AG20443 (cell line): ENCODE data around the gene MEGF11.

Source experiments
- DNase-seq: peaks from one replicate; pipeline ENCODE4 v3.0.0; 2012; ENCODE audit warnings: low spot score, mixed read lengths

MEGF11 gene

DNA sequence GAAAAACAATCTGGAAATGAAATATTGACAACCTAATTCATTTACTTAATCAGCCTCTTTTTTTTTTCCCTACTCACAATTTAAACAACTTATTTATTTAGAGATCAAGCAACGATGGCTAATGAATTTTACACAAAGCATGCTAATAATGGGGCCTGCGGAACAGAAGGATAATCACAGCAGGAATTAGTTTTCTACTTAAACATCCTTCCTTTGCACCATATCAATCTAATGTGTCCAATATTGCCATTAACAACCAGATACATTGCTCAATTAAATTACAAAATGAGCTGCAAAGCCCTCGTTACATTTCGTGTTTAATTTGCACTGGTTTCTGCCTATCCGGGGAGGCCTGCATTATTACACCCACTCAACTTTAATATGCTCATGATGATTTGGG, 285.0 kb downstream of the MEGF11 start:
- DNase-seq, result no peak

GRCh38 chr15:65964792-65965433, 288.6 kb downstream of the MEGF11 start:
- no peak for DNase-seq

DNA sequence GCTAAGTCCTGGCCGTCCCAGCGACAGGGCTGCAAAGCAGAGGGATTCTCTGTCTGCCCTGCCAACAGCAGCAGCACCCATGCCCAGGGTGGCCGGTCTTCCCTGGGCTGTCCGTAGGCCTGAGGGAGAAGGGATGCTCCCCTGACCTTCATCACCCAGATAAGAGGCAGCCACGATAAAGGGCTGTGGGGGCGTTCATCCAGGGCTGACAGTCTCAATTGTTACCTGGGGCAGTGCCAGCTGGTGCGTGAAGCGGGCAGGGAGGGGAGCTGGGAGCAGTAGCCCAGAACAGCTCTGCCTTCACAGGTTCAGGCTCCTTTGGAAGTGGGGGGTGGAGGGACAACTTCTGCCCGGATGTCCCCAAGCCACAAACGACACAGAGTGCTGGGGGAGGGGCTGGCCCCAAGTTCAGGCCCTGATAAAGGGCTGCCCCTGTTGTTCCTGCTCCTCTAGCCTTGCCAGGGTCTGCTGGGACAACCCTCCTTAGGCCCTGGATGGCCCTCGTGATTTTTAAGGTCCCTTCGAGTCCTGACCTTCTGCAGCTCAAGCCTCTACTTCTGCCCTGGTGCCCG, 289.6 kb downstream of the MEGF11 start:
- no peak for DNase-seq

GRCh38 chr15:65963358-65963757, 290.2 kb downstream of the MEGF11 start:
- no peak for DNase-seq

GRCh38 chr15:65962187-65962586, 291.4 kb downstream of the MEGF11 start:
- DNase-seq, result no peak

DNA sequence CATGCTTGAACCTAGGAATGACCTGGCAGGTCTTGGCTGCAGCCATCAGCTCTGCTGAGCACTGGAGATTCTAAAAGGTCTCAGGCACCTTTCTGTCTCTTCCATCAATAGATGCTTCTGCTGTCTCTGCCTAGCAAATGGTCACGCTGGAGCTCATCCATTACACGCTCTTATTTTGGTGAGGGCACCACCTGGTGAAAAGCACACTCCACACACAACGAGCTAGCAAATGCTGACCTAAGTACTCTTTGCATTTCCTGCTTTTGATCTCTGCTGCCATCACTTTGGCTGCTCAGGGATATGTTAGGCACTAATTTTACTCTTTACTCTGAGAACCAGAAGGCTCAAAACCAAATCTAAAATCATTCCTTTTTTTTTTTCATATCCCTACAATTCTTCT, 293.0 kb downstream of the MEGF11 start:
- DNase-seq, result no peak

GRCh38 chr15:65958835-65959234, 294.7 kb downstream of the MEGF11 start:
- DNase-seq, result no peak

DNA sequence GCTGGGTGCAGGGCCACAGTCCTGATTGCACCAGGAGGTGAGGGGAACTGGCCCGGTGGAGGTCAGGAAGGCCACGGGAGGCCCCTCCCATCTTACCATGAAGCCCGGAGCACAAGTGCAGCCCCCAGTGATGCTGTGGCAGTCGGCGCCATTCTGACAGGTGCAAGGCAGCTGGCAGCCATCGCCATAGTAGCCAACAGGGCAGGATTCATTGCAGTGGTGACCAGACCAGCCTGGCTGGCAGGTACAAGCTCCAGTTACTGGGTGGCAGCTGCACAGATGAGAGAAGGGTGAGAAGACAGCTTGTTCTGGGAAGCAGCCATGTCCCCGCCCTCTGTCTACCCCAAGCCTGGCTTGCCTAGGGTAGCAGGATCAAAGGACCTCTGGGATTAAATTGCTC, 296.1 kb downstream of the MEGF11 start:
- no peak for DNase-seq

DNA sequence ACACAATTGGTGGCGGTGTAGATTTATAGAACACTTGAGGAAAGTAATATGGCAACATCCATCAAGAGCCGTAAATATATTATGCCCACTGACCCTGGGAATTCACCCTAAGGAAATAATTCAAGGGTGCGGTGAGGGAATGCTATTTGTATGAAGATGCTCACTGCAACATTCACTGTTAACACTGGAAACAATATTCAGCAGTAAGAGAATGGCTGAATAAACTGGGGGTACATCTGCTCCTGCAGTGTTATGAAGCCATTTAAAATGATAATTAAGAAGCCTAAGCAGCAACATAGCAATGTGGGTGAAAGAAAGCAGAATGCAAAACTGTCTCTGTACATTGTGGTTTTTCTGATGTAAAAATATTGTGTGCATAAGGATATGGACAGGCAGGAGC, 296.7 kb downstream of the MEGF11 start:
- DNase-seq, result no peak

GRCh38 chr15:65956307-65956706, 297.2 kb downstream of the MEGF11 start:
- no peak for DNase-seq

GRCh38 chr15:65954289-65954741, 299.2 kb downstream of the MEGF11 start:
- no peak for DNase-seq

DNA sequence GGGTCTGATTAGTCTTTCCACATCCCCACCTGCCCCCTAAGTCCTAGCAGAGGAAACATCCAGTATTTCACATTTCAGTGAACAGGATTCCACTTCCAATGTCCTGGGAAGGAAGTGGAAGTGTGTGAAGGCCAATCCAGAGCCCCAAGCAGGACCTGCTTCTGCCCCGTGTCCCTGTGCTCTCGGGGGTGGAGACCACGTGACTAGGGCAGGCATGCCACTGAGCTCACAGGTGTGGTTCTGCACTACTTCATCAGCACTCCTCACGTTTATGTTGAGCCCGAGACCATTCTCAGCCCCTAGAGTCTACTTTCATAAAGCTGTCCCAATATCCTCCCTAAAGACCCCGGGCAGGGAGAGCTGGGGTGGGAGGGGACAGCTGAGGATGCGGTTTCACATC, 299.9 kb downstream of the MEGF11 start:
- DNase-seq, result no peak

DNA sequence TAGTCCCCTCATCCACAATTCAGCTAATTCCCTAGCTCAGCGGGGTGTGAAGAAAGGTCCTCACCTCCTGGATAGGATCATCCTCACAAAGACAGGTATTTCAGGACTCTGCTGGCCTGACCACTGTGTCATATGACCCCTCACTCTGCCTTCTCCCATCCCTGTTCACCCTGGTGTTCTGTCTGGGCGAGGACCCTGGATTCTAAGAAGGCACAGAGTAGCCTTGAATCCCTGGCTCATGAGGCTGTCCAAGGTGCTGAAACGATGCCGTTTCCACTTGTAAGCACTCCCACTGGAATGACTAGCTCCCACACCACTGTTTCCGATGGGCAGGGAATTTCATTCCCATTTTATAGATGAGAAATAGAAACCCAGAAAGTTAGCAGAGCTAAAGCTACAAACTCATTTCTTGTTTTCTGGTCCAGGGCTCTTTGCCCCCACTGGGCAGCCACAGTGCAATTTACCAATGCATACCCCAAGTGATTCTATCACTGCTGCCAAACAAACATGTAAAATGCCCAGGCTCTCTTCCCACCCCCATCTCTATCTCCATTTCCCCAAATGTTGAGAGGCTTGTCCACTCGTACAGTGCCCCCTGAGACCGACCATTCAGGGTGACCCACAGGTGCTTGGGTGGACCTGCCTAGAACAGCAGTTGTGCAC, 301.0 kb downstream of the MEGF11 start:
- DNase-seq, result peak; percentile 69

DNA sequence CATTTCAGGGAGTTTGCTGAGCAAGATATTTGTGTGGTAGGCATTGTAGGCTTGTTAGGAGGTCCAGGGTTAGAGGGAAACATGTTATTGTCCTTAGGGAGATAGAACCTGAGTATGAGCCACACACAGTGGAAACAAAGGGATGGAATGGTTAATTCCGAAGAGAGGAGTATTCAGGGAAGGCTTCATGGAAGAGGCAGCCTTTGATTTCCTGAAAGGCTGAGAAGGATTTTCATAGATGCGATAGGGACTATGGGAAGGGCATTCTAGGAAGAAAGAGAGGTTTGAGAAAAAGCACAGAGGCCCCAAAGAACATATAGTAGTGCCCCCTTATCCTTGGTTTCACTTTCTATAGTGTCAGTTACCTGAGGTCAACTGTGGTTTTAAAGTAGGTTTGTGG, 302.5 kb downstream of the MEGF11 start:
- no peak for DNase-seq

DNA sequence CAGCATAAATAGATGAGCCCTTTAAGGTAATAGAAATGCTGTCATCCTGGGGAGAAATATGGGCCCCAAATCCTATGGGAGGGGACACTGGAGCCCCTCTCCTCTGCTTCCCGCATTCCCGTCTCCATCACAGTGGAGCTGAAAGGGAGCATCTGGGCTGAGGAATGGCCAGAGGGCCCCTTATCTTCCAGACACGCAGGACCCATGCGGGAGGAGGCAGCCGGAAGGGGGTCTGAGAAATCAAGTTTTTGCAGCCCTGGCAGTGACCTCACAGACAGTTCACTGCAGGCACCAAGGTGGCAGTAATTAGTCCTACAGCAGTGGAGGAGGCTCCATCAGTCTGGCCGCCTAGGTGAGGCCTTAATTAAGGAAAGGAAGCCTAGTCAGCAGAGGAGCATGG, 304.1 kb downstream of the MEGF11 start:
- no peak for DNase-seq

DNA sequence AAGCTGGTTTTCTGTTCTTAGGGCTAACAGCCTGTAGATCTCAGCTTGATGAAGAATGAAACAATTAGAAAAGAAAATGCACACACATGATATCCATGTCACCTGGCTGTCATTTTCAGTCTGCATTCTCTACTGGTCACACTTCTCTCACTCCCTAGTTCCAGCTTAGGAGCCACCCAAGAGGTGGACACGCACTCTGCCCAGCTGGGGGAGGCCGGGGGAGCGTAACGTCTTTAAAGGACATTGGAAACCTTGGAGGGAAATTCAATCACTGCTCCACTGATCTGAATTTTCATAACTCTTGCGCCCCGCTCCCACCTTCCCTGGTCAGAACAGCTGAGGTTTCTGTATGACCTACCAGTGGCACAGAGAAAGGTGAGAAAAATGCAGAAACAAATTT, 304.5 kb downstream of the MEGF11 start:
- no peak for DNase-seq

- no peak for DNase-seq
These were observed 305.2 kb downstream of the MEGF11 start for GRCh38 chr15:65948383-65948782.

DNA sequence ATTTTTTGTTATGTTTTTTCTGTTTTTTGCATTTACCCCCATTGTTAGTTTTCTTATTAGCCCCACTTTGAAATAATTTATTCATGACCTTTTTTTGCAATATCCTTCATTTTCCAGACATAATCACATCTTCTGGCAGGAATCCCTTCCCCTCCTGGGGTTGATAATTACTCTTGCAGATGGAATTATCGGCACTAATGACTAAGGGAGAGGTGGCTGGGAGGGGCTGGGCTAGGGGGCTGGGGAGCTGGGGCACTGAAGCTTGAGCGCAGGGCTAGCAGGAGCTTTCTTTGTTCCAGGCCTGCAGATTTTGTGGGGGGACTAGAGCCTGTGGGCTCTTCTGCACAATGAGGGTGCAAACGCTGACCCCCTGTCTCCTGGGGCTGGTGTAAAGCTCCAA, 306.5 kb downstream of the MEGF11 start:
- no peak for DNase-seq

DNA sequence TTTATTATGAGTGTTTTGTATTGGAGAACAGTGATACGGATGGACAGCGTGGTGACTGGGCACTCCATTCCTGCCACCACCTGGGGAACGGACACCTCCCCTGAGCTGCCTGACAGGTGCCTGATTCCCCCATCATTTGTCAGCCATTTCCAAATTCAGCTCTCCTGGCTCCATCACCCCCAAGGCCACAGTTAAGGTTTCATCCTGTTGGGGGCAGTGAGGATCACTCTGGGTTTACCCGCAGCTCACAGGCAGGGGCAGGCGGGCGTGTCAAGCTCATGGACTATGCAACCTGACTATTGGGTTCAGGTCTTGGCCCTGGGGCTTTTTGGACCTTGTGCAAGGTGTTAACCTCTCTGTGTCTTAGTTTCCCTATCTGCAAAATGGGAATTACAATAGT, 307.9 kb downstream of the MEGF11 start:
- no peak for DNase-seq

GRCh38 chr15:65944404-65944803, 309.1 kb downstream of the MEGF11 start:
- DNase-seq, result no peak

DNA sequence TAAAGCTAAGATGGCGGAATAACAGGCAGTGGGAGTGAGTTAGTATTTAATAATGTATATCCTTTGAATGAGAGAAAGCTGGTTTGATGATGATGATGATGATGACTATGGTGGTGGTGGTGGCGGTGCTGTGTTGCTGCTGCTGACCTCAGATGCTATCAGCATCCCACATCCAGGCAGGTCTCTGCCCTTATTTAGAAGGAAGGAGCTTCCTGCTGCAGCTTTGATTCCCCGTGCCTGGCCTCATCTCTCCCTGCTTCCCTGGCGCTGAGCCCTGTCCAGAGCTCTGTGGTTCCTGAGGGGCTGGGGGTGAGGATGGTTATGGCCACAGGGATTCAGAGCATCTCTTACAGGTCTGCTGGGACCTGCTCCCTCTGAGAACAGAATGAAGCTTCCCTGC, 311.1 kb downstream of the MEGF11 start:
- DNase-seq, result no peak

DNA sequence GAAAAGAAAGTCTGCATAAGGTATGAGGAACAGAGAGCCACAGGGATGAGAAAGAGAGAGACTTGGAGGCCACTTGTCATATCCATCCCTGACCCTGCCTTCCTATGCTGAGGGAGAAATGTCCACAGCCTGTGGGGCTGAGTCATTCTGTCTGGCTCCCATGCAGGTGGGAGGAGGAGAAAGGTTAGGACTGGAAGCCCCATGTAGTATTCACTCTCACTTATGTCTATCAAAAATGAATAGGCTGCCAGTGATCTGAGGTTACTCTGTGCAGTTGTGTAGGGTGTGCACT, 313.0 kb downstream of the MEGF11 start:
- DNase-seq, result peak; percentile 31

GRCh38 chr15:65939901-65940617, 313.5 kb downstream of the MEGF11 start:
- peak; percentile 95 for DNase-seq
